PC-9 (cell line): ENCODE results near the gene PPP1R3D. TPM values are rescaled to one million over a fixed set of nuclear protein-coding genes. Genes with fewer than 3 reads are reported as not detected.

Source experiments
- BruUV-seq: library from RNA; stranded (reverse); fragments of 400-500 nt; replicated peaks from 2 replicates; lab custom pipeline; 2021; lab: Mats Ljungman, UMichigan
- CTCF ChIA-PET: fragments of 300-600 bp; sonication (Branson Sonifier 250); formaldehyde crosslinking; loops from one replicate; lab custom pipeline; 2022; ENCODE audit warnings: antibody characterized with exemption; lab: Charles Lee
- POLR2A ChIA-PET: fragments of 300-600 bp; sonication (Branson Sonifier 250); formaldehyde crosslinking; loops from one replicate; lab custom pipeline; 2022; ENCODE audit warnings: antibody characterized with exemption; ENCODE audit not compliant: unreplicated experiment; lab: Charles Lee
- DNase-seq, 2 experiments: peaks; one replicate each; pipeline versions ENCODE4 v3.0.0 to v3.0.0-alpha.2; 2015 to 2022; ENCODE audit warnings: mixed read lengths in 1 of 2
- H2AFZ ChIP-seq: fragments of 200-600 bp; sonication (generic); 2 replicates; pipeline ENCODE4 v1.8.1; 2017; ENCODE audit warnings: antibody characterized with exemption
- H3F3A ChIP-seq: fragments of 200-600 bp; sonication (generic); 2 replicates; pipeline ENCODE4 v1.8.1; 2017; ENCODE audit warnings: antibody characterized with exemption, mild to moderate bottlenecking, low read depth; ENCODE audit not compliant: insufficient read depth
- H3K27ac ChIP-seq: fragments of 200-600 bp; sonication (generic); 2 replicates; pipeline ENCODE4 v1.6.1; 2016; ENCODE audit warnings: mixed run types
- H3K27me3 ChIP-seq: fragments of 200-600 bp; sonication (generic); 2 replicates; pipeline ENCODE4 v1.6.1; 2016; ENCODE audit warnings: low read depth, mixed run types; ENCODE audit not compliant: insufficient read depth
- H3K36me3 ChIP-seq: fragments of 200-600 bp; sonication (generic); 2 replicates; pipeline ENCODE4 v1.6.1; 2016; ENCODE audit warnings: low read depth, mixed run types
- H3K4me1 ChIP-seq: fragments of 200-600 bp; sonication (generic); replicated peaks from 2 replicates; pipeline ENCODE4 v1.6.1; 2016; ENCODE audit warnings: mixed run types; ENCODE audit not compliant: insufficient read depth
- H3K4me2 ChIP-seq: fragments of 200-600 bp; sonication (generic); 2 replicates; pipeline ENCODE4 v1.6.1; 2017; ENCODE audit warnings: mixed run types
- H3K4me3 ChIP-seq: fragments of 200-600 bp; sonication (generic); 2 replicates; pipeline ENCODE4 v1.6.1; 2016; ENCODE audit warnings: mixed run types
- H3K79me2 ChIP-seq: fragments of 200-600 bp; sonication (generic); 2 replicates; pipeline ENCODE4 v1.6.1; 2017; ENCODE audit warnings: low read depth, mixed run types
- H3K9me2 ChIP-seq: fragments of 200-600 bp; sonication (generic); 2 replicates; pipeline ENCODE4 v1.8.1; 2017; ENCODE audit warnings: mild to moderate bottlenecking; ENCODE audit not compliant: insufficient read depth
- H3K9me3 ChIP-seq: fragments of 200-600 bp; sonication (generic); 2 replicates; pipeline ENCODE4 v1.8.1; 2016; ENCODE audit warnings: low read depth; ENCODE audit not compliant: insufficient read depth
- H4K20me1 ChIP-seq: fragments of 200-600 bp; sonication (generic); 2 replicates; pipeline ENCODE4 v1.8.1; 2017; ENCODE audit not compliant: insufficient read depth
- CTCF ChIP-seq: fragments of 200-600 bp; sonication (generic); conservative IDR thresholded peaks from 2 replicates; pipeline ENCODE4 v1.6.1; 2017; ENCODE audit warnings: mixed run types, antibody characterized with exemption, mild to moderate bottlenecking, moderate library complexity
- EZH2 ChIP-seq: fragments of 200-600 bp; sonication (generic); IDR thresholded peaks from 2 replicates; pipeline ENCODE4 v1.8.0; 2017; ENCODE audit warnings: antibody characterized with exemption, low read depth
- intact Hi-C: fragments of 100-400 bp; cut with micrococcal nuclease; formaldehyde crosslinking; loops from one replicate; pipeline ENCODE4 v1.10.0; 2022; ENCODE audit not compliant: unreplicated experiment
- total RNA-seq: library from RNA; stranded (reverse); gene quantifications from 2 replicates; pipeline ENCODE4 v1.2.3, GENCODE V29; 2021

The PPP1R3D gene
- total RNA-seq, 1 experiment from 2014 or later, result 9.9 TPM

- DNase-seq, result no peak
- intact Hi-C loops, result no loop called here
- H3K36me3 ChIP-seq, result no peaks in the 10 kb centered on the region
- BruUV-seq, result no TSS peak
- no peak overlapping the region for H3K4me3 ChIP-seq
- H3K4me1 ChIP-seq, result no peaks in the 10 kb centered on the region
- H3K9me3 ChIP-seq, result no peaks in the 10 kb centered on the region
- H4K20me1 ChIP-seq, result no peaks in the 10 kb centered on the region
- H3K79me2 ChIP-seq, result no peaks in the 10 kb centered on the region
- H3F3A ChIP-seq, result no peaks in the 10 kb centered on the region; the same call in 1 of the 2 replicates
- no peak overlapping the region for H3K27ac ChIP-seq
- CTCF ChIA-PET, result no interaction called here
- H3K9me2 ChIP-seq, result no peaks in the 10 kb centered on the region
- TF ChIP-seq EZH2, result no peak
- TF ChIP-seq CTCF, result no peak
- H3K27me3 ChIP-seq, result no peaks in the 10 kb centered on the region
- H2AFZ ChIP-seq, result no peak overlapping the region
- POLR2A ChIA-PET, result interaction anchor here (0.7 kb wide), 1 partner anchor 738 kb away, joined by 4 read pairs; no protein-coding TSS in a partner anchor
- H3K4me2 ChIP-seq, result no peak overlapping the region
These were observed 29.1 kb downstream of the PPP1R3D start for GRCh38 chr20:59911041-59911440.

- POLR2A ChIA-PET, result no interaction called here
- Histone ChIP-seq H3K9me2 (no peaks in the 10 kb centered on the region), H4K20me1 (no peaks in the 10 kb centered on the region), H3K4me3 (no peak overlapping the region), H3K4me2 (no peak overlapping the region), H3K27me3 (no peaks in the 10 kb centered on the region), H3K36me3 (no peaks in the 10 kb centered on the region), H3K4me1 (no peaks in the 10 kb centered on the region), H2AFZ (no peak overlapping the region), H3K9me3 (no peaks in the 10 kb centered on the region), H3K79me2 (no peaks in the 10 kb centered on the region), H3F3A (no peaks in the 10 kb centered on the region; the same call in 1 of the 2 replicates), H3K27ac (no peak overlapping the region)
- DNase-seq, result no peak
- BruUV-seq, result no TSS peak
- intact Hi-C loops, result no loop called here
- CTCF ChIA-PET, result no interaction called here
- TF ChIP-seq CTCF (no peak), EZH2 (no peak)
These were observed 31.2 kb downstream of the PPP1R3D start for GRCh38 chr20:59908855-59909254.

GRCh38 chr20:59903621-59904020 is 36.5 kb downstream of the PPP1R3D start:
- BruUV-seq, result no TSS peak
- H4K20me1 ChIP-seq, result no peaks in the 10 kb centered on the region
- H3K4me1 ChIP-seq, result no peaks in the 10 kb centered on the region
- intact Hi-C loops, result no loop called here
- TF ChIP-seq CTCF (no peak), EZH2 (no peak)
- H3K36me3 ChIP-seq, result no peaks in the 10 kb centered on the region
- H3K79me2 ChIP-seq, result no peaks in the 10 kb centered on the region
- no peaks in the 10 kb centered on the region for H3K27me3 ChIP-seq
- DNase-seq, result no peak
- ChIA-PET CTCF (no interaction called here), POLR2A (no interaction called here)
- no peak overlapping the region for H3K4me3 ChIP-seq
- peaks cover 4% of the 10 kb centered on the region; the same call in 1 of the 2 replicates for H3F3A ChIP-seq
- H3K4me2 ChIP-seq, result no peak overlapping the region
- H2AFZ ChIP-seq, result no peak overlapping the region
- H3K9me3 ChIP-seq, result no peaks in the 10 kb centered on the region
- H3K9me2 ChIP-seq, result no peaks in the 10 kb centered on the region
- no peak overlapping the region for H3K27ac ChIP-seq
